ENCODE results near the gene DOK7.

GRCh38 chr4:3514221-3514780 is 51.2 kb downstream of the DOK7 start:
- TF ChIP-seq HNF4G (IDR thresholded peaks at IDR 0.05), result no peak
- TF ChIP-seq CTCF (IDR thresholded peaks at IDR 0.05; ENCODE audit: low read depth, low read length, missing input control), result no peak
